GM18858 (cell line): ENCODE measurements around the gene BTN1A1.
"Not testable (repeated sequence)": the region's sequence is repeated elsewhere in the genome, so short reads cannot be mapped to it uniquely, and the experiment has no call there.

Experiments
- ATAC-seq: cut with Tn5 transposase; IDR thresholded peaks from one replicate; pipeline ENCODE4 v1.9.1; 2021; ENCODE audit not compliant: unreplicated experiment

Gene BTN1A1

DNA sequence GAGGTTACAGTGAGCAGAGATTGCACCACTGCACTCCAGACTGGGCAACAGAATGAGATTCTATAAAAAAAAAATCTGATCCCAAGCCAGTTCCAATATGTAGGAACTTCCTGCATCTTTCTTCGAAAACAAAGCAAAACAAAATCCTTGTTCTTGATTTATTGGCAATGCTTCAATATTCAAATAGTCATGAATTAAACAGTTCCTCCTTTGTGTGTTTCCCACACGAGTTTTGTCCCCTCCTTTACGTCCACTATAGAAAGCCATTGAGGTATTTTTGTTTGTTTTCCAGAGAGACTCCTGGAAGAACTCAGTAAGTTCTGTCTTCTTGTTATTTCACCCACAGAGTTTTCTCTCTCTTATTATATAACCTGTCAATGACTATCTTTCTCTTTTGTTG, 7.6 kb downstream of the BTN1A1 start:
- no peak for ATAC-seq

DNA sequence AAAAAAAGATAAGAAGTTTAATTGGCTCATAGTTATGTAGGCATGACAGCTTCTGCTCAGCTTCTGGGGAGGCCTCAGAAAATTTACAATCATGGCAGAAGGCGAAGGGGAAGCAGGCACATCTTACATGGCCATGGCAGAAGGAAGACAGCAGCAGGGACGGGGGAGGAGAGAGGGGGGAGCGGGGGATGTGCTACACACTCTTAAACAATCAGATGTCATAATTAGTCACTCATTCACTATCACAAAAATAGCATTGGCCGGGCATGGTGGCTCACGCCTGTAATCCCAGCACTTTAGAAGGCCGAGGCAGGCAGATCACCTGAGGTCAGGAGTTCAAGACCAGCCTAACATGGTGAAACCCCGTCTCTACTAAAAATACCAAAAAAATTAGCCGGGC, 10.9 kb downstream of the BTN1A1 start:
- ATAC-seq = not testable (repeated sequence)

DNA sequence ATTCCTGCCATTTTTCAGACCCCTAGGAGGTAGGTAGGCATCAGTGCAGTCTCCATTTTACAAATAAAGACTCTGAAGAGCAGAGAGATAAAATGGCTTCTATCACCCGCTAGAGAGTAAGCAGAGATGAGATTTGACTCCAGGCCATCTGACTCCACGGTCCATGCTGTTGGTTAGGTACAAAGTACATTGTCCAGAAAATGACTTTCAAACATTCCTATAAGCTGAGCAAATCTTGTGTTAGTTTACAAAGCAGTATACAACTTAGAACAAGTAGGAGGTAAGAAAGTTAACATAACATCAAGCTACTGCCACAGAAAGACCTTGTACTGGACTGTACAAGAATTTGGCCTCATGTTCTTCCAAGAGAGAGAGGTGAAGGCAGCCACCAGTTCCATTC, 14.9 kb downstream of the BTN1A1 start:
- ATAC-seq = no peak

DNA sequence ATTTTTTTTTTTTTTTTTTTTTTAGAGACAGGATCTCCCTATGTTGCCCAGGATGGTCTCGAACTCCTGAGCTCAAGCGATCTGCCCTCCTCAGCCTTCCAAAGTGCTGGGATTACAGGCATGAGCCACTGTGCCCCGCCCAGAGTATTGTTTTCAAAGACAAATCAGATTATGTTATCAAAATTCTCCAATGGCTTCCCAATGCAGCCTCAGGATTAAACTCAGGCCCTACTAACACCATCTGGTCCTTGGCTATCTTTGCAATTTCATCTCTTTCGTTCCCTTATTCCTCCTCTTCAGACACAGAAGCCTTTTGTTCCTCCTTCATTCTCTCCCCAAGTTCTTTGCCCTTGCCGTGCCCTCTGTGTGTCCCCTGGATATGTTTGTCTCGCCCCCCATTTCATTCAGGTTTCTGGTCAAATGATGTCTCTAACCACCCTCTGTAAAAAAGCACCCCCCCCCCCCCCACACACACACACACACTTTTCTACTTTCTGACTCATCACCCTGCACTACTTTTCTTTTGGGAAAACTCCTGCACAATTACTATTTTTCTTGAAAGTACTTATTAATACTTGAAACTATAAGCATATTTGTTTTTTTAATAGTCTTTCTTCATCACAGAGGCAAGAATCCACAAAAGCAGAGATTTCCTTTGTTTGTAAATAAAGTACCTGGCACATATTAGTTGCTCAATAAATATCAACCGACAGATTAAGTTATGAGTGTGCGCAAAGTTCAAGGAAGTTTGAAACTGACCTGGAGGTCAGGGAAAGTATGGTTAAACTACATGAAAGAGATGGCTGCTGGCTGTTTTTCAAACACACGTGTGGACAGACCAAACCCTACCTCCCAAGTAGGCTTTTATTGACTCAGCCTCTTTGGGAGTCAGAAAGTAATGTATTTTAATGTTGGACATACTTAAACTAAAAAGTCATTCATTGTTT, 16.7 kb downstream of the BTN1A1 start:
- ATAC-seq = no peak

DNA sequence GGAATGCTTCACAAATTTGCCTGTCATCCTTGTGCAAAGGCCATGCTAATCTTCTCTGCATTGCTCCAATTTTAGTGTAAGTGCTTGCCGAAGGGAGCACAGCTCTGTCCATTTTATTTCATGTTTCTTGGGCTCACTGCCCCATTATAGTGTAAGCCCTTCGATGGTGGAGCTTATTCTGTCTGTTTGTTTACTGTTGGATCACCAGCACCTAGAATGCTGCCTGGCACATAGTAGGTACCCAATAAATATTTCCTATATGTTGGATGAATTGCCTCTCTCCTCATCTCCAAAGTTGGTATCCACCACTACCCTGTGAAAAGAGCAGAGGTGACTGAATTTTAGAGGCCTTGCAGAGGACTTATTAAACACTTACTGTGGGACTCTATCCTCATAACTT, 19.3 kb downstream of the BTN1A1 start:
- no peak for ATAC-seq

DNA sequence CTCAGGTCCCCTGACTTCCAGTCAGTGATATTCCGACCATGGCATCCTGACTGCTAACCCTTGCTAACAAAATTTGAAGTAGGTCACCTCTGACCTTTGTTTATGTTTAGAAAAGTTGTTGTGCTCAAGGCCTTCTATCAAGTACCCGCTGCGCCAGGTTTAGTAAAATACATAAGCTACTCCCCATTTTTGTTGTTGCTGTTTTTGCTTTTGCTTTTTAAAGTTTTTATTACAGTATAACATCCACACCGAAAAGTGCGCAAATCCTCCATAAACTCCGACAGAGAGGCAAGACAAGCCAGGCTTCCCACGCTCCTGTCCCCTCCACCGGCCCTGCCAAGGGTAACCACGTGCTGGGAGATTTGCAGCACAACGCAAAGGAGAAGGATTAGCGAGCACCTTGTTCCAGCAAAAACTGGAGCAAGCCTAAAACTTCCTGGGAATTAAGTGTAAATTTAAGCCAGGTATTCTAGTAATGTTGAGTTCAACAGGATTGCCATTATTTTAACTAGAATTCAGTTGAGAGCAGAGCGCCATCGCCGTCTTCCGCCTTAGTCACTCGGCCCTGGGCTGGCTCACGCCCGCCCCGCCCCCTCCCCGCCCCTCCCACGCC, 20.2 kb downstream of the BTN1A1 start:
- ATAC-seq = peak; percentile 23

DNA sequence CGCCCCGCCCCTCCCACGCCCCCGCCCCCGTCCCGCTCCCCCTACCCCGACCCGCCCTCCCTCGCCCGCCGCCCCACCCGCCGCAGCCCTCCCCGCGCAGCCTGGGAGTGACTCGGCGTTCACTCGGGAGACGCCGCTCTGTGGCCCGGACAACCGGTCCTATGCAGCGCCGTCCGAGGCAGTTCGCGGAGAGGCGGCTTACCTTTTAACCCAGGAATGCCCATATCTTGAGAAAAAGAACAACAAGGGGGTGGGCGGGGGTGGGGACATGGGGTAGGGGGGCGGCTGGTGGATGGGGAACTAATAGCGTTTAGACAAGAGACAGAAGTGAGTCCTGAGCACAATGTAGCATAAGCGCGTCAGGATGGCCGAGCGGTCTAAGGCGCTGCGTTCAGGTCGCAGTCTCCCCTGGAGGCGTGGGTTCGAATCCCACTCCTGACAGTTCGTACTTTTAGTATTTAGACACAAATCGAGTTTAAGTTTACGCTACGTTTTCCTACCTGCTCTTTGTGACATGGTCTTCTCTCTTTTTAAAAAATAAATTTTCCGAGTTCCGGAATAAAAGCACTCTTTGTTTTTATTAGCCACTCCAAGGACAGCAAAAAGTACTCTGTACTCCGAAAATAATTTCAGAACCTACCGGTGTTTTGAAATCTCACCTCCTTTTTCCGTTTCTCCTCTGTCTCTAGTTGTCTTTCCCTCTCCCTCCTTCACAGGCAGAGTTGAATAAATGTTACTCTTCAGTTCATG, 20.9 kb downstream of the BTN1A1 start:
- peak; percentile 33 for ATAC-seq

DNA sequence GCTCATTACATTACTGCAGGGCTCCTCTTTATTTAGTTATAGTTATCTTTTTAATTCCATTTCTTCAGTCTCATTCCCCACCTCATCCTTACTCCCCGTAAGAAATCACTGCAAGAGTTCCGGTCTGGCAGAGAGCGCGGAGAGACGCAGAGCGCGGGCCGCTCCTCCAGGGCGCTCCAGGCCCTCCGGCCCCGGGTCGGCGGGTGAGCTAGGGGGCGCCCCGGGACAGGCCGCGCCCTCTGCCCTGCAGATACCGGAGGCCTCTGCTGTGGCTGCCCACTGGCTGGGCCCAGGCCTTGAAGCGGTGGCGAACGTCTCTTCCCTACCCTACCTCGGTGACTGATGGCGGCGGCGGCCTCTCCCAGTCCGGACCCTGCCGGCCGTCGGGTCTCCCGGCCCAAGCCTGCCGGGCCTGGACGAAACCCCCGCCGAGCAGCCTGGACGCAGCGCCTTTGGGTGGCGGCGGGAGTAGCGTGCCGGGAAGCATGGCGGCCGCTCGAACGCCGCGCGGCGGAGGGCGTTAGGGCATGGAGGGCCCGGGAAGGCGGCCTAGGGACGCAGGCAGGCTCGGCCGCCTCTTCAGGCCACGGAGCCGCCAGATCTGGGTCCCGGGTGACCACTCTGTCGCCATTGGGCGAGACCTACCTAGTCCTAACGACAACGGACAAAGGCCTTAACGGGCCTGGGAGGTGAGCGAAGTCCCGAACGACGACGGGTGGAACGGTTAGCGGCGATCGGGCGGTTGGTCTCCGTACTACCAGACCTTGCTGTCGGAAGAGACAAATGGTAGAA, 21.7 kb downstream of the BTN1A1 start:
- ATAC-seq = peak; percentile 43

DNA sequence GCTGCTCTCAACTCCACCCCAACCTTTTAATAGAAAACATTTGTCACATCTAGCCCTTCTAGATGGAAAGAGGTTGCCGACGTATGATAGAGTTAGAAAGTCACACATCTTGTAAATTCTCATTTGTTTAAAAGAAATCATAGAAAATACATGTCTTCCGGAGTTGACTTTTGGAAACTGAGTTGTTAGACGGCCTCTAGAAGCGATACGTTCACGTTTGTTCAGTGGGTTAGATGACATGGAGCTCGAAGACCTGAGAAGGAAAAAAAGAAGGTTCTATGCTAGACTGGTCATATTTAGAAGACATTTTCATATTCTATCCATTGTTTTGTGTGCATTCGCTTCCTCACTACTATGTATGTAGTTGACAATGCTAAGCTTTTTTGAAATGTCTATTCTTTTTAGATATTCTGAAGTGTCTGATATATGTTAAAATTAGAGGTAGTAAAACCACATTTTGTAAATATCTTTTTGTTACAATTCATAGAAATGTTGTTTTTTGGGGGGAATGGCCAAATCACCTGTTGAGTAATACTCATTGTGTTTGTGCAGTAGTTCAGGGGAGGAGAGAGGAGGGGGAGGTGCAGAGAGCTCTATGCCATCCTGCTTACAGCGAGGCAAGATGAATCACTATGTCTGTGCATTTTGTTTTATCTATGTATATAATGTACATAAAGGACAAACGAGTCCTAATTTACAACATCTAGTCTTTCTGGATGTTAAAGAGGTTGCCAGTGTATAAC, 22.6 kb downstream of the BTN1A1 start:
- ATAC-seq = not testable (repeated sequence)

DNA sequence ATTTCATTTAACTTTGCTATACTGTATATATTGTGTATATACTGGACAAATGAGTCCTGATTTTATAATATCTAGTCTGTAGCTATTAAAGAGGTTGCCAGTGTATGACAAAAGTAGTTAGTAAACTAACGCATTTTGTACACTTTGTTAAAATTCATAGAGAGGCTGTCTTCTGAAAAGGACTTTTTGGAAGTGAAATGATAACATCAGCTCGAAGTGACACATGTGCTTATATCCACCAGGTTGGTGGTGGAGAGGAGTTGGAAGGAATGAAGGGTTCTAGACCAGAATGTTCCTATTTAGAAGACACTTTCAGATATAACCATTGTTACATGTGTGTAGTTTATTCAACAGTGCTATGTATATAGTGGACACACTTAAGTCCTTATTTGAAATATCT, 24.2 kb downstream of the BTN1A1 start:
- ATAC-seq = not testable (repeated sequence)

DNA sequence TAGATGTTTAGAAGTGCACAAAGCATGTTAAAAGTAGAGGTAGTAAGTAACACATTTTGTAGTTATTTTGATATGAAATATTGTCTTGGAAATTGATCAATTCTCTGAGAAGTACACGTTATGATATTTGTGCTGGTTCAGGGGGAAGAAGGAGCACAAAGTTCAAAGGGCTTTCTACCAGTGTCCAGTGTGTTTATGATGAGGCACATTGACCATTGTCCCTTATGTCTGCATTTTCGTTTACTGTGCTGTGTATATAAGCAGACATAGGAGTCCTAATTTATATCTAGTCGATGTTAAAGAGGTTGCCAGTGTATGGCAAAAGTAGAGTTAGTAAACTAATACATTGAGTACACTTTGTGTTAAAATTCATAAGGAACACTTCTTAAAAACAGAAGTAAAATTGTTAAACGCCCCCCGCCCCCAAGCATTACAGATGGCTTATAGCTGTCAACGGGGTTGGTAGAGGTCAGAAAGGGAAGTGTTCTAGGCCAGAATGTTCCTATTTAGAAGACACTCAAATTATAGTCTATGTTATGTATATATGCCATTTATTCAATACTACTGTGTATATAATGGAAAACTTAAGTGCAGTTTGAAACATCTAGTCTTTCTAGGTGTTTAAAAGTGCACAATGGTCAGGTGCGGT, 24.7 kb downstream of the BTN1A1 start:
- ATAC-seq = no peak

DNA sequence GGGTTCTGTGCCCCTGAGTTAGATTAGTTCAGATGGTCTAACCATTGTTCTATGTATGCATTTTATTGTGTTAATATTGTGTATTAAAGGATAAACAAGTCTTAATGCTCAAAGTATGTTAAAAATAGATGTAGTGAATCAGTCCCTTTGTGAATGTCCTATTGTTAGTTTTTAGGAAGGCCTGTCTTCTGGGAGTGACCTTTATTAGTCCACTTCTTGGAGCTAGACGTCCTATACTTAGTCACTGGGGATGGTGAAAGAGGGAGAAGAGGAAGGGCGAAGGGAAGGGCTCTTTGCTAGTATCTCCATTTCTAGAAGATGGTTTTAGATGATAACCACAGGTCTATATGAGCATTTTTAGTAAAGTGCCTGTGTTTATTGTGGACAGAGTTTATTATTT, 25.7 kb downstream of the BTN1A1 start:
- ATAC-seq = no peak

DNA sequence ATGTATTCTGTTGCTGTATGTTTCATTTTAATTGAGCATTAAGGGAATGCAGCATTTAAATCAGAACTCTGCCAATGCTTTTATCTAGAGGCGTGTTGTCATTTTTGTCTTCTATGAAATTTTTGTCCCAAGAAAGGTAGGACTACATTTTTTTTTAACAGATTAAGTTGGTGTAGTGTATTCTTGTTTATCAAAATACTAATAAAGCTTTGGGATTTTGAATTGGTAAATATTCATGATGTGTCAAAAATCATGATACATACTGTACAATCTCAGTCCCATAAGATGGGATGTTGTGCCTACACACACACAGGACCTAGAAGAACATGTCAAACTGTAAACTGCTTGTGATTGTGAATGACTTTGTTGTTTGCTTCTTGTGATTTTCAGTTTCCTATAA, 26.8 kb downstream of the BTN1A1 start:
- ATAC-seq = no peak

DNA sequence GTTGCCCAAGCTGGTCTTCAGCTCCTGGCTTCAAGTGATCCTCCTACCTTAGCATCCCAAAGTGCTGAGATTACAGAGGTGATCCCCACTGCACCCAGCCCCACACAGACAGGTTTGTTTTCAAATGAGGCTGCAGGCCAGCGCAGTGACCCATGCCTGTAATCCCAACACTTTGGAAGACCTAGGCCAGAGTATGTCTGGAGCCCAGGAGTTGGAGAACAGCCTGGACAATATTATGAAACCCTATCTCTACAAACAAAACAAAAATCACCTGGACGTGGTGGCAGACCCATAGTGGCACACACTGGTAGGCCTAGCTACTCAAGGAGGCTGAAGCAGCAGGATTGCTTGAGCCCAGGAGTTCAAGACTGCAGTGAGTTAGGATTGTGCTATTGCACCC, 30.1 kb downstream of the BTN1A1 start:
- ATAC-seq = no peak

DNA sequence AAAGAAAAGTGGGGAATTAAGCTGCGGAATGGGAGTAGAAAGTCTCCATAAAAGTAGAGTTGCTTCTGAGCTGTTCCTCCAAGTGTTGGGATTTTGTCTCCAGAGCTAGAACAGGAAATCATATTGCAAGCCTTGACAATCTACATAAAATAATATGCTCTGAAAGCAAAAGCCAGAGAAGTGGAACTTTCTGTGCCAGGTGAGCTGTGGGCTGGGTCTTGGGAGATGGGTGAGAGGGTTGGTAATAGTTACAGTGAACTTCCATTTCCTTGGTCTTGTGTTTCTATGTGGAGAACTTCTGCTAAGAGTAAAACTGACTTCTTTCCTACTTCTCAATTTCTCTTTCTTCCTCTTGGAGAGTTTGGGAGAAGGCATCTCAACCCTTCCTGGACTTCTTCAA, 31.8 kb downstream of the BTN1A1 start:
- no peak for ATAC-seq

DNA sequence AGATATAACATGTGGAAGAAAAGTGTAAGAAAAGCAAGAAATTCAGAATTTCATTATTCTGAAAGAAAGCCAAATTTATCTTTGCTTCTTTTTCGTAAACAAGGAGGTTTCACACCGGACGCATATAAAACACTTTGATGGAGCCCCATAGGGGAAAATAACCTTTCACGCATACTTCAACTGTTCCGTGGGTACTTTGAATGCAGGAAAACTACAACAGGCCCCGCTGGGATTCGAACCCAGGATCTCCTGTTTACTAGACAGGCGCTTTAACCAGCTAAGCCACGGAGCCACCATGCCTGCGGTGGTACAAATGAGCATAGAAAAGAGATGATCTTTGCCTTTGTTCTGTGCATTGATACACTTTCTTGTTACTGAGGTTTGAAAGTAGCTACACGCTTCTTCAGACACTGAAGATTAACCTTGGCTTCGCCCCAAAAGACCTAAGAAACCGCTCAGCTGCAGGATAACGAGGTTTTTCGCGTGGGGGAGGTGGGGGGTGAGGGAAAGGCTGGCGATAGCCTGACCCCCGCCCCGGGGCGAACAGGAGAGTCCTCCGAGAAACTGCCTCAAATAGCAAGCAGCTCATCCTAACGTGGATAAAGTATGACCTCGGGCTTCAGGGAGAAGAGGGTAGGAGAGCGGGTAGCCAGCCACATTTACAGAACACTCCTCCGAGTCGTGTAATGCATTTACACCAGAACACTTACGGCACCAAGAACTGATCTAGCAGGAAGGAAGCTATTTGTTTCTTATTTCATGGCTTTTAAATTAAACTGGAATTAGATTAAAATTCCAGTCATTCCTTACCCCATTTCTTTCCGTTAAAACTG, 32.8 kb downstream of the BTN1A1 start:
- ATAC-seq = no peak

DNA sequence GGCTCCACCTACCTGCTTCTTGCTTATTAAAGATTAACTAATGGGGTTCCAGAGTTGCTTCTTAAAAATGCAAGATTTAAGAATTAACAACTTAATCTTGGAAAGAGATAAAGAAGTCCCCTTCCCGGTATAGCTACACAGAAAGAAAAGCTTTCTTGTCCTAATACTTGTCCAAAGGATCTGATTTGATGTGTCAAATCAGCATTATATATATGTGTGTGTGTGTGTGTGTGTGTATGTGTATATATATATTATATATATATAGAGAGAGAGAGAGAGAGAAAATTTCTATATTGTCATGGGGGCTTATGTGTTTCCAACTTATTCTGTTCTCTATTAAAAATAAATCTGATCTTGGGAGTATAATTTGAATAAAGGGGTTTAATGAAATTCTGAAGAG, 33.4 kb downstream of the BTN1A1 start:
- ATAC-seq = no peak

DNA sequence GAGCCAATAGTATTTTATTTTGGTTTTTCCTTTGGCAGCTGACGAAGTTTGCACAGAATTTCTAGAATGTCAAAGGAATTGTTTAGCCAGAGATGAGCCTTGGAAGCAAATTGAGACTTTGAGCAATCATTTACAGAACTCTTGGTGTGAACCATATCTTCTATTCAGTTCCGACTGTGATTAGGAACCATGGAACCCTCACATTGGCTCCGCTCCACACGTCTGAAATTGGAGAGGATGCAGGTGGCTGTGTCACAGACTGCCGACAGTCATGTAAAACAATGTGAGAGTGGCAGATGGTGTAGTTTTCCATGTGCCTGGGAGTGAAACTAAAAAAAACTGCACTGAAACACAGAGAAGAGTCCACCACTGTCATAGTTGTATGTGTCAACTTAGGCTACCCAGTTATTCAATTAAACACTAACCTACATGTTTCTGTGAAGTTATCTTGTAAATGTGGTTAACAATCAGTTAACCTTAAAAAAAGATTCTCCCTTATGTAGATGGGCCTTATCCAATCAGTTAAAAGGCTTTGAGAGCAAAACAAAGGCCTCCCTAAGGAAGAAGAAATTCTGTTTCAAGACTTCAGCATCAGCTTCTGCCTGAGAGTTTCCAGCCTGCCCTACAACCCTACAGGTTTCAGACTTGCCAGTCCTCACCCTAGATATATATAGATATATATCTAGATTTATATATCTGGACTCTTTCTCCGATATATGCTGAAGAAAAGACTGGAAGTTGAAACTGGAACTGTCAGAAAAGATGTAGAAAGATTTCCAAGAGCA, 34.8 kb downstream of the BTN1A1 start:
- no peak for ATAC-seq
